ENCODE results near the gene COPS8.

Gene COPS8

DNA sequence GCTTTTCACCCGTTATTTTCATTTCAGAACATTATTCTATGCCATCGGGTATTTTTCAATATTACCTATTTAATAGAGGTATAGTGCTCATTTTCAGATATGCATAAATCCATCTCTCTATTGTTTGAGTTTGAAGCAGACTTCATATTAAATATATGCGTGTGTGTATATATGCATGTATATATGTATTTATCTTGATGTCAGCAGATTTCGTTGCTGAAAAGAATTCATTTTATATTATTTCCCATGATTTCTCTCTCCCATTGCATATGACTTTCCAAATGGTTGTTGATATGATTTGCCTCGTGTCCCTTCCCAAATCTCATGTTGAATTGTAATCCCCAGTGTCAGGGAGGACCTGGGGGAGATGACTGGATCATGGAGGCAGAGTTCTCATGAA lies 28.6 kb upstream of the COPS8 start:
- Histone ChIP-seq H3K9me2 (replicated peaks; ENCODE audit: low read depth, low read length) (no peaks in the 10 kb centered on the region), H3K4me2 (ENCODE audit: low read depth, low read length, poor library complexity, severe bottlenecking) (no peak overlapping the region), H3K4me3 (ENCODE audit: low read length, poor library complexity, severe bottlenecking) (no peak overlapping the region), H3K9ac (ENCODE audit: low read depth, low read length, poor library complexity, severe bottlenecking) (no peak overlapping the region), H3K79me2 (ENCODE audit: insufficient read depth, low read length) (no peaks in the 10 kb centered on the region), H3F3A (ENCODE audit: low read depth) (no peaks in the 10 kb centered on the region), H3K27me3 (ENCODE audit: insufficient read depth, low read length, poor library complexity, severe bottlenecking) (no peaks in the 10 kb centered on the region), H2AFZ (ENCODE audit: low read length) (no peak overlapping the region), H3K9me3 (ENCODE audit: insufficient read depth, low read depth, low read length) (no peaks in the 10 kb centered on the region), H3K36me3 (ENCODE audit: insufficient read depth, low read length) (no peaks in the 10 kb centered on the region), H4K20me1 (ENCODE audit: insufficient read depth, low read length, poor library complexity, severe bottlenecking) (no peaks in the 10 kb centered on the region), H3K4me1 (ENCODE audit: insufficient read depth, low read length, poor library complexity, severe bottlenecking) (no peaks in the 10 kb centered on the region)
- TF ChIP-seq CTCF (conservative IDR thresholded peaks at IDR 0.05; ENCODE audit: low read length) (no peak), EZH2phosphoT487 (IDR thresholded peaks at IDR 0.05; ENCODE audit: borderline replicate concordance) (no peak)

DNA sequence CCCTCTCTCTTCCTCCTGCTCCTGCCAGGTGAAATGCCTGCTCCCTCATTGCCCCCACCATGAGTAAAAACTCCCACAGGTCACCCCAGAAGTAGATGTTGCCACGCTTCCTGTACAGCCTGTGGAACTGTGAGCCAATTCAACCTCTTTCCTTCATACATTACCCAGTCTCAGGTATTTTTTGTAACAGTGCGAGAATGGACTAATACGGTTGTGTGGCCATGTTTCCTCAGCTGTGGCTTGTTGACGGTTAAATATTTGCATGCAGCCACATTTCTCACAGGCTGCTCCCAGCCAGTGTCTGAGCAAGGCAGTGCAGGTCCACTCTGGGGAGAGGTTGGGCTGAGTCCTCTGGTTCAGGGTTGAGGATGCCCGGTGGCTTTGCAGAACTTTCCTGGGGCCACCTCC lies 27.8 kb upstream of the COPS8 start:
- Histone ChIP-seq H3K4me1 (ENCODE audit: insufficient read depth, low read length, poor library complexity, severe bottlenecking) (no peaks in the 10 kb centered on the region), H3K27me3 (ENCODE audit: insufficient read depth, low read length, poor library complexity, severe bottlenecking) (no peaks in the 10 kb centered on the region), H3K9me3 (ENCODE audit: insufficient read depth, low read depth, low read length) (no peaks in the 10 kb centered on the region), H3K9me2 (replicated peaks; ENCODE audit: low read depth, low read length) (no peaks in the 10 kb centered on the region), H4K20me1 (ENCODE audit: insufficient read depth, low read length, poor library complexity, severe bottlenecking) (no peaks in the 10 kb centered on the region), H3K4me2 (ENCODE audit: low read depth, low read length, poor library complexity, severe bottlenecking) (no peak overlapping the region), H3K4me3 (ENCODE audit: low read length, poor library complexity, severe bottlenecking) (no peak overlapping the region), H2AFZ (ENCODE audit: low read length) (no peak overlapping the region), H3K9ac (ENCODE audit: low read depth, low read length, poor library complexity, severe bottlenecking) (no peak overlapping the region), H3K79me2 (ENCODE audit: insufficient read depth, low read length) (no peaks in the 10 kb centered on the region), H3K36me3 (ENCODE audit: insufficient read depth, low read length) (no peaks in the 10 kb centered on the region), H3F3A (ENCODE audit: low read depth) (no peaks in the 10 kb centered on the region)
- TF ChIP-seq CTCF (conservative IDR thresholded peaks at IDR 0.05; ENCODE audit: low read length) (no peak), EZH2phosphoT487 (IDR thresholded peaks at IDR 0.05; ENCODE audit: borderline replicate concordance) (no peak)

DNA sequence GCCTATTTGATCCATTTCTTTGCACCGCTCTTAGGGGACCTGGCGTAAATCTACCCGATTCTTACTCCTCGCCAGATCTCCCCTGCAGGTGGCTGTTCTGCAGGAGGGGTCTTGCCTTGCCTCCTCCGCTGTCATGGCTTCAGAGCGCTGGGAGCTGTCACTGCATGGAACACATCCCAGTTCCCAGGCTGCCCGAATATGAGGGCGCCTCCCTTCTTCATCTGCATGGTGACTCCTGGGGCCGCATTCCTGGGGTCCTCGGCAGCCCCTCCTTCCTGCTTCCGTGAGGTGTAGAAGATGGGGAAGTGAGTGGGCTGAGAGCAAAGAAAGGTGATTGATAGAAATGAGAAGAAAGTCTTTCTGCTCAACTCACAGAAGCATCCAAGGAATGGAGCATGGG lies 27.3 kb upstream of the COPS8 start:
- Histone ChIP-seq H3K4me2 (ENCODE audit: low read depth, low read length, poor library complexity, severe bottlenecking) (no peak overlapping the region), H3K9me2 (replicated peaks; ENCODE audit: low read depth, low read length) (no peaks in the 10 kb centered on the region), H3K79me2 (ENCODE audit: insufficient read depth, low read length) (no peaks in the 10 kb centered on the region), H3K9me3 (ENCODE audit: insufficient read depth, low read depth, low read length) (no peaks in the 10 kb centered on the region), H3K9ac (ENCODE audit: low read depth, low read length, poor library complexity, severe bottlenecking) (no peak overlapping the region), H3K36me3 (ENCODE audit: insufficient read depth, low read length) (no peaks in the 10 kb centered on the region), H4K20me1 (ENCODE audit: insufficient read depth, low read length, poor library complexity, severe bottlenecking) (no peaks in the 10 kb centered on the region), H3K4me3 (ENCODE audit: low read length, poor library complexity, severe bottlenecking) (no peak overlapping the region), H3K27me3 (ENCODE audit: insufficient read depth, low read length, poor library complexity, severe bottlenecking) (no peaks in the 10 kb centered on the region), H3K4me1 (ENCODE audit: insufficient read depth, low read length, poor library complexity, severe bottlenecking) (no peaks in the 10 kb centered on the region), H2AFZ (ENCODE audit: low read length) (no peak overlapping the region), H3F3A (ENCODE audit: low read depth) (no peaks in the 10 kb centered on the region)
- TF ChIP-seq EZH2phosphoT487 (IDR thresholded peaks at IDR 0.05; ENCODE audit: borderline replicate concordance) = no peak
- no peak for TF ChIP-seq CTCF (conservative IDR thresholded peaks at IDR 0.05; ENCODE audit: low read length)

Data from Loucy (cell line).